Activated CD4-positive, alpha-beta memory T cell treated with anti-CD3 and anti-CD28 coated beads for 36 hours (primary cell): ENCODE data around the gene LMLN. TPM values are rescaled to one million over a fixed set of nuclear protein-coding genes. Genes with fewer than 3 reads are reported as not detected.

Experiments
- CTCF ChIA-PET: fragments of 350-600 bp; sonication (Branson Sonifier 250); formaldehyde crosslinking; loops from one replicate; lab custom pipeline; 2021; ENCODE audit warnings: antibody characterized with exemption, inconsistent platforms; lab: Charles Lee
- POLR2A ChIA-PET: fragments of 350-600 bp; sonication (Branson Sonifier 250); formaldehyde crosslinking; loops from one replicate; lab custom pipeline; 2021; ENCODE audit warnings: antibody characterized with exemption; lab: Charles Lee
- DNase-seq: peaks from one replicate; pipeline ENCODE4 v3.0.0-alpha.2; 2020
- H3K27ac Mint-ChIP-seq: one replicate; pipeline ENCODE4 v1.8.0; 2021; ENCODE audit warnings: mixed read lengths
- H3K27me3 Mint-ChIP-seq: one replicate; pipeline ENCODE4 v1.8.0; 2021; ENCODE audit warnings: mixed read lengths
- H3K36me3 Mint-ChIP-seq: one replicate; pipeline ENCODE4 v1.8.0; 2021; ENCODE audit warnings: mixed read lengths
- H3K4me1 Mint-ChIP-seq: one replicate; pipeline ENCODE4 v1.8.0; 2021; ENCODE audit warnings: low read depth, mixed read lengths
- H3K4me3 Mint-ChIP-seq: one replicate; pipeline ENCODE4 v1.8.0; 2021; ENCODE audit warnings: mild to moderate bottlenecking, mixed read lengths
- H3K9me3 Mint-ChIP-seq: one replicate; pipeline ENCODE4 v1.8.0; 2021; ENCODE audit warnings: mixed read lengths
- intact Hi-C: fragments of 100-400 bp; cut with micrococcal nuclease; formaldehyde crosslinking; loops from one replicate; pipeline ENCODE4 v1.15.1; 2023
- total RNA-seq, 2 experiments: library from RNA; stranded (reverse); gene quantifications; one replicate each; pipeline ENCODE4 v1.2.3, GENCODE V29; 2021

LMLN gene
- total RNA-seq, 2 experiments from 2014 or later = 3.6 to 3.8 TPM

- Mint-ChIP-seq H3K36me3 (peaks cover 14% of the 10 kb centered on the region), H3K27ac (no peak overlapping the region), H3K4me1 (no peaks in the 10 kb centered on the region), H3K9me3 (no peaks in the 10 kb centered on the region), H3K4me3 (no peak overlapping the region), H3K27me3 (no peaks in the 10 kb centered on the region)
- ChIA-PET CTCF (no interaction called here), POLR2A (no interaction called here)
- intact Hi-C loops = no loop called here
- no peak for DNase-seq
Measured at GRCh38 chr3:197989651-197990050, 29.6 kb downstream of the LMLN start.

GRCh38 chr3:197994736-197995135, 34.7 kb downstream of the LMLN start:
- CTCF ChIA-PET = no interaction called here
- Mint-ChIP-seq H3K4me3 (no peak overlapping the region), H3K4me1 (no peaks in the 10 kb centered on the region)

GRCh38 chr3:197996855-197997254, 36.8 kb downstream of the LMLN start:
- Mint-ChIP-seq H3K4me1 (no peaks in the 10 kb centered on the region), H3K36me3 (peaks cover 5% of the 10 kb centered on the region), H3K9me3 (no peaks in the 10 kb centered on the region), H3K27me3 (no peaks in the 10 kb centered on the region), H3K4me3 (no peak overlapping the region), H3K27ac (no peak overlapping the region)
- DNase-seq = no peak
- CTCF ChIA-PET = interaction anchor here (1.3 kb wide), 1 partner anchor 91 kb away, joined by 3 read pairs; no protein-coding TSS in a partner anchor
- intact Hi-C loops = no loop called here
- POLR2A ChIA-PET = no interaction called here

More at GRCh38 chr3:197994736-197995135, 34.7 kb downstream of the LMLN start:
- Mint-ChIP-seq H3K9me3 (no peaks in the 10 kb centered on the region), H3K36me3 (peaks cover 14% of the 10 kb centered on the region), H3K27ac (no peak overlapping the region), H3K27me3 (no peaks in the 10 kb centered on the region)
- DNase-seq = no peak
- intact Hi-C loops = no loop called here
- POLR2A ChIA-PET = no interaction called here

- H3K27me3 Mint-ChIP-seq = no peaks in the 10 kb centered on the region
- H3K4me3 Mint-ChIP-seq = no peak overlapping the region
- POLR2A ChIA-PET = no interaction called here
- no peaks in the 10 kb centered on the region for H3K4me1 Mint-ChIP-seq
- intact Hi-C loops = no loop called here
- H3K9me3 Mint-ChIP-seq = no peaks in the 10 kb centered on the region
- no peak for DNase-seq
- no peak overlapping the region for H3K27ac Mint-ChIP-seq
- CTCF ChIA-PET = no interaction called here
- no peaks in the 10 kb centered on the region for H3K36me3 Mint-ChIP-seq
Measured at GRCh38 chr3:197997936-197998335, 37.9 kb downstream of the LMLN start.

GRCh38 chr3:198017090-198017489, 57.1 kb downstream of the LMLN start:
- Mint-ChIP-seq H3K27ac (no peak overlapping the region), H3K4me1 (no peaks in the 10 kb centered on the region), H3K36me3 (peaks cover 3% of the 10 kb centered on the region), H3K9me3 (no peaks in the 10 kb centered on the region), H3K4me3 (no peak overlapping the region), H3K27me3 (no peaks in the 10 kb centered on the region)
- POLR2A ChIA-PET = no interaction called here
- no peak for DNase-seq
- intact Hi-C loops = no loop called here
- CTCF ChIA-PET = no interaction called here

- CTCF ChIA-PET = no interaction called here
- H3K4me1 Mint-ChIP-seq = no peaks in the 10 kb centered on the region
- no peak overlapping the region for H3K4me3 Mint-ChIP-seq
- intact Hi-C loops = no loop called here
- H3K36me3 Mint-ChIP-seq = peaks cover 3% of the 10 kb centered on the region
- no peak overlapping the region for H3K27ac Mint-ChIP-seq
- DNase-seq = no peak
- no peaks in the 10 kb centered on the region for H3K27me3 Mint-ChIP-seq
- H3K9me3 Mint-ChIP-seq = no peaks in the 10 kb centered on the region
- POLR2A ChIA-PET = no interaction called here
Measured at GRCh38 chr3:198018416-198018815, 58.4 kb downstream of the LMLN start.

GRCh38 chr3:198019115-198019514, 59.1 kb downstream of the LMLN start:
- no peaks in the 10 kb centered on the region for H3K4me1 Mint-ChIP-seq
- no peak for DNase-seq
- intact Hi-C loops = no loop called here

GRCh38 chr3:198021320-198021719, 61.3 kb downstream of the LMLN start:
- no peaks in the 10 kb centered on the region for H3K4me1 Mint-ChIP-seq
- H3K9me3 Mint-ChIP-seq = no peaks in the 10 kb centered on the region
- no peak overlapping the region for H3K4me3 Mint-ChIP-seq
- ChIA-PET POLR2A (no interaction called here), CTCF (no interaction called here)
- DNase-seq = no peak
- intact Hi-C loops = no loop called here
- H3K36me3 Mint-ChIP-seq = peaks cover 3% of the 10 kb centered on the region
- no peak overlapping the region for H3K27ac Mint-ChIP-seq
- no peaks in the 10 kb centered on the region for H3K27me3 Mint-ChIP-seq

More at GRCh38 chr3:198019115-198019514, 59.1 kb downstream of the LMLN start:
- Mint-ChIP-seq H3K36me3 (peaks cover 3% of the 10 kb centered on the region), H3K27ac (no peak overlapping the region), H3K9me3 (no peaks in the 10 kb centered on the region), H3K4me3 (no peak overlapping the region), H3K27me3 (no peaks in the 10 kb centered on the region)
- ChIA-PET CTCF (no interaction called here), POLR2A (no interaction called here)

GRCh38 chr3:198022604-198023003, 62.6 kb downstream of the LMLN start:
- Mint-ChIP-seq H3K9me3 (no peaks in the 10 kb centered on the region), H3K27ac (no peak overlapping the region), H3K4me1 (no peaks in the 10 kb centered on the region), H3K27me3 (no peaks in the 10 kb centered on the region), H3K4me3 (no peak overlapping the region), H3K36me3 (peaks cover 3% of the 10 kb centered on the region)
- no peak for DNase-seq
- intact Hi-C loops = no loop called here
- POLR2A ChIA-PET = no interaction called here
- CTCF ChIA-PET = no interaction called here

GRCh38 chr3:198025644-198026043, 65.6 kb downstream of the LMLN start:
- ChIA-PET CTCF (interaction anchor here (0.7 kb wide), 1 partner anchor 55 kb away, joined by 3 read pairs; no protein-coding TSS in a partner anchor), POLR2A (no interaction called here)
- DNase-seq = no peak
- no peaks in the 10 kb centered on the region for H3K4me1 Mint-ChIP-seq
- no peaks in the 10 kb centered on the region for H3K36me3 Mint-ChIP-seq
- no peaks in the 10 kb centered on the region for H3K9me3 Mint-ChIP-seq
- H3K4me3 Mint-ChIP-seq = no peak overlapping the region
- intact Hi-C loops = no loop called here
- no peaks in the 10 kb centered on the region for H3K27me3 Mint-ChIP-seq
- no peak overlapping the region for H3K27ac Mint-ChIP-seq

GRCh38 chr3:198026620-198027019, 66.6 kb downstream of the LMLN start:
- Mint-ChIP-seq H3K9me3 (no peaks in the 10 kb centered on the region), H3K27me3 (no peaks in the 10 kb centered on the region), H3K4me3 (no peak overlapping the region), H3K36me3 (no peaks in the 10 kb centered on the region), H3K27ac (no peak overlapping the region), H3K4me1 (no peaks in the 10 kb centered on the region)
- ChIA-PET POLR2A (no interaction called here), CTCF (no interaction called here)
- no peak for DNase-seq
- intact Hi-C loops = no loop called here

- POLR2A ChIA-PET = no interaction called here
- CTCF ChIA-PET = no interaction called here
Measured at GRCh38 chr3:198027045-198027798, 67.2 kb downstream of the LMLN start.

GRCh38 chr3:198027799-198028390, 67.9 kb downstream of the LMLN start:
- no peaks in the 10 kb centered on the region for H3K27me3 Mint-ChIP-seq
- H3K36me3 Mint-ChIP-seq = no peaks in the 10 kb centered on the region
- H3K4me3 Mint-ChIP-seq = no peak overlapping the region
- no peaks in the 10 kb centered on the region for H3K9me3 Mint-ChIP-seq
- no peak overlapping the region for H3K27ac Mint-ChIP-seq
- POLR2A ChIA-PET = no interaction called here
- CTCF ChIA-PET = no interaction called here
- no peak for DNase-seq
- H3K4me1 Mint-ChIP-seq = no peaks in the 10 kb centered on the region
- intact Hi-C loops = no loop called here

More at GRCh38 chr3:198027045-198027798, 67.2 kb downstream of the LMLN start:
- intact Hi-C loops = no loop called here
- DNase-seq = no peak
- H3K4me3 Mint-ChIP-seq = no peak overlapping the region
- no peaks in the 10 kb centered on the region for H3K9me3 Mint-ChIP-seq
- no peaks in the 10 kb centered on the region for H3K27me3 Mint-ChIP-seq
- H3K36me3 Mint-ChIP-seq = no peaks in the 10 kb centered on the region
- no peaks in the 10 kb centered on the region for H3K4me1 Mint-ChIP-seq
- no peak overlapping the region for H3K27ac Mint-ChIP-seq
